Omental fat pad (tissue), 4 donors: ENCODE data around the gene PRR20G. TPM values are rescaled to one million over a fixed set of nuclear protein-coding genes. Genes with fewer than 3 reads are reported as not detected.

Experiments
- ATAC-seq: fragments of 150-250 bp; one replicate; pipeline ENCODE4 v1.9.1; 2016; ENCODE audit warnings: mild to moderate bottlenecking, moderate library complexity; ENCODE audit not compliant: low FRiP score
- DNase-seq: peaks from one replicate; pipeline ENCODE4 v3.0.0-alpha.2; 2019; ENCODE audit warnings: low spot score
- CTCF ChIP-seq, 3 donors: fragments of 450-650 bp; IDR thresholded peaks; one replicate each; pipeline ENCODE4 v1.5.1; 2016 to 2017; ENCODE audit warnings: antibody characterized with exemption in 3 of 3, mild to moderate bottlenecking in 3 of 3, moderate library complexity in 2 of 3
- total RNA-seq, 4 donors: library from RNA; depleted of rRNA; stranded (reverse); fragments of >200 nt; gene quantifications; one replicate each; pipeline ENCODE4 v1.1.0, GENCODE V29; 2016

Gene PRR20G
- total RNA-seq, 4 donors from 2014 or later: not detected

- DNase-seq (no peak), ATAC-seq (no peak)
- TF ChIP-seq CTCF (IDR thresholded peaks at IDR 0.05): no peak
These were observed 24.1 kb downstream of the PRR20G start for GRCh38 chr3:127263586-127264231.

GRCh38 chr3:127263037-127263436, 24.8 kb downstream of the PRR20G start:
- no peak for TF ChIP-seq CTCF (IDR thresholded peaks at IDR 0.05)
- ATAC-seq (no peak), DNase-seq (no peak)

GRCh38 chr3:127262533-127262932, 25.3 kb downstream of the PRR20G start:
- ATAC-seq (no peak), DNase-seq (no peak)
- no peak for TF ChIP-seq CTCF (IDR thresholded peaks at IDR 0.05)

- ATAC-seq (no peak), DNase-seq (no peak)
- no peak for TF ChIP-seq CTCF (IDR thresholded peaks at IDR 0.05)
These were observed 25.9 kb downstream of the PRR20G start for GRCh38 chr3:127261925-127262324.

- TF ChIP-seq CTCF (IDR thresholded peaks at IDR 0.05): no peak
- ATAC-seq (no peak), DNase-seq (no peak)
These were observed 26.9 kb downstream of the PRR20G start for GRCh38 chr3:127260826-127261555.

GRCh38 chr3:127260416-127260815, 27.4 kb downstream of the PRR20G start:
- no peak for DNase-seq
- ATAC-seq: no peak
- TF ChIP-seq CTCF (IDR thresholded peaks at IDR 0.05): no peak

GRCh38 chr3:127259882-127260281, 28.0 kb downstream of the PRR20G start:
- no peak for DNase-seq

More at GRCh38 chr3:127259882-127260281, 28.0 kb downstream of the PRR20G start:
- ATAC-seq: no peak
- TF ChIP-seq CTCF (IDR thresholded peaks at IDR 0.05): no peak
